SJSA1 (cell line): ENCODE data around the gene SERPINB11. TPM values are rescaled to one million over a fixed set of nuclear protein-coding genes. Genes with fewer than 3 reads are reported as not detected.

ENCODE experiments used
- DNase-seq, 2 experiments: peaks; one replicate each; pipeline ENCODE4 v3.0.0-alpha.2; 2015 to 2020; ENCODE audit warnings: low spot score in 2 of 2, low read depth in 1 of 2
- H3K27ac ChIP-seq: fragments of 250-450 bp; sonication (Bioruptor Pico); 2 replicates; pipeline ENCODE4 v1.5.1; 2020; ENCODE audit warnings: mild to moderate bottlenecking, moderate library complexity
- H3K27me3 ChIP-seq: fragments of 250-450 bp; sonication (Bioruptor Pico); replicated peaks from 2 replicates; pipeline ENCODE4 v1.5.1; 2020; ENCODE audit warnings: mild to moderate bottlenecking, moderate library complexity
- H3K36me3 ChIP-seq: fragments of 250-450 bp; sonication (Bioruptor Pico); 2 replicates; pipeline ENCODE4 v1.5.1; 2020; ENCODE audit warnings: mild to moderate bottlenecking
- H3K4me1 ChIP-seq: fragments of 250-450 bp; sonication (Bioruptor Pico); replicated peaks from 2 replicates; pipeline ENCODE4 v1.6.1; 2021; ENCODE audit warnings: mild to moderate bottlenecking
- H3K4me3 ChIP-seq: fragments of 250-450 bp; sonication (Bioruptor Pico); 2 replicates; pipeline ENCODE4 v1.5.1; 2020; ENCODE audit warnings: mild to moderate bottlenecking
- H3K9me3 ChIP-seq: fragments of 250-450 bp; sonication (Bioruptor Pico); replicated peaks from 2 replicates; pipeline ENCODE4 v1.5.1; 2020; ENCODE audit warnings: mild to moderate bottlenecking
- total RNA-seq: library from RNA; depleted of rRNA; stranded (reverse); fragments of >200 nt; shearing (Covaris generic); gene quantifications from 2 replicates; pipeline ENCODE4 v1.2.3, GENCODE V29; 2014

SERPINB11 gene
- total RNA-seq, 1 experiment from 2014 or later = not detected

DNA sequence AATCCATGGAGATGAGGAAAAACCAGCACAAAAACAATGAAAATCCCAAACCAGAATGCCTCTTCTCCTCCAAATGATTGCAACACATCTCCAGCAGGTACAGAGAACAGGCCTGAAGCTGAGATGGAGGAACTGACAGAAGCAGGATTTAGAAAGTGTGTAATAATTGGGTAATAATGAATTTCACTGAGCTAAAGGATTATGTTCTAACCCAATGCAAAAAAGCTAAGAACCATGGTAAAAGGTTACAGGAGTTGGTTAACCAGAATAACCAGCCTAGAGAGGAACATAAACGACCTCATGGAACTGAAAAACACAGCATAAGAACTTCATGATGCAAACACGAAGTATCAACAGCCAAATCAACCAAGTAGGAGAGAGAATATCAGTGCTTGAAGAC is 13.7 kb upstream of the SERPINB11 start:
- Histone ChIP-seq H3K36me3 (no peaks in the 10 kb centered on the region), H3K4me3 (no peak overlapping the region), H3K4me1 (no peaks in the 10 kb centered on the region), H3K27ac (no peak overlapping the region), H3K27me3 (no peaks in the 10 kb centered on the region), H3K9me3 (no peaks in the 10 kb centered on the region)
- no peak for DNase-seq

GRCh38 chr18:63697097-63697660 is 5.6 kb upstream of the SERPINB11 start:
- Histone ChIP-seq H3K27me3 (no peaks in the 10 kb centered on the region; the same call in 1 of the 2 replicates), H3K4me3 (no peak overlapping the region), H3K36me3 (no peaks in the 10 kb centered on the region), H3K9me3 (no peaks in the 10 kb centered on the region), H3K4me1 (0 out of 2 replicates have a peak, but pooled peaks cover 3% of the 10 kb centered on the region), H3K27ac (0 out of 2 replicates have a peak overlapping the region, but pooled peaks have one; percentile 10)
- peak in 1 of 2 experiments; percentile 28 for DNase-seq

GRCh38 chr18:63700501-63700900 is 2.3 kb upstream of the SERPINB11 start:
- Histone ChIP-seq H3K9me3 (no peaks in the 10 kb centered on the region), H3K27ac (no peak overlapping the region), H3K4me1 (0 out of 2 replicates have a peak, but pooled peaks cover 3% of the 10 kb centered on the region), H3K36me3 (no peaks in the 10 kb centered on the region), H3K27me3 (no peaks in the 10 kb centered on the region; the same call in 1 of the 2 replicates), H3K4me3 (no peak overlapping the region)
- no peak for DNase-seq

- no peaks in the 10 kb centered on the region; the same call in 1 of the 2 replicates for H3K27me3 ChIP-seq
- H3K36me3 ChIP-seq = no peaks in the 10 kb centered on the region
- no peaks in the 10 kb centered on the region for H3K9me3 ChIP-seq
- 0 out of 2 replicates have a peak, but pooled peaks cover 3% of the 10 kb centered on the region for H3K4me1 ChIP-seq
- no peak for DNase-seq
- no peak overlapping the region for H3K4me3 ChIP-seq
- H3K27ac ChIP-seq = no peak overlapping the region
Measured at GRCh38 chr18:63701952-63702351, 808 bp upstream of the SERPINB11 start.

GRCh38 chr18:63705401-63705800 is 2.6 kb downstream of the SERPINB11 start:
- DNase-seq = no peak
- no peaks in the 10 kb centered on the region for H3K9me3 ChIP-seq

GRCh38 chr18:63707816-63708215 is 5.1 kb downstream of the SERPINB11 start:
- no peaks in the 10 kb centered on the region for H3K9me3 ChIP-seq
- DNase-seq = no peak
- no peaks in the 10 kb centered on the region for H3K27me3 ChIP-seq
- H3K4me1 ChIP-seq = no peaks in the 10 kb centered on the region
- H3K36me3 ChIP-seq = no peaks in the 10 kb centered on the region
- no peak overlapping the region for H3K4me3 ChIP-seq
- H3K27ac ChIP-seq = no peak overlapping the region

More at GRCh38 chr18:63705401-63705800, 2.6 kb downstream of the SERPINB11 start:
- H3K27me3 ChIP-seq = no peaks in the 10 kb centered on the region
- H3K27ac ChIP-seq = no peak overlapping the region
- H3K4me3 ChIP-seq = no peak overlapping the region
- no peaks in the 10 kb centered on the region for H3K36me3 ChIP-seq
- no peaks in the 10 kb centered on the region for H3K4me1 ChIP-seq

- H3K27me3 ChIP-seq = no peaks in the 10 kb centered on the region
- no peak overlapping the region for H3K27ac ChIP-seq
- no peak overlapping the region for H3K4me3 ChIP-seq
- no peaks in the 10 kb centered on the region; the same call in 1 of the 2 replicates for H3K9me3 ChIP-seq
- H3K4me1 ChIP-seq = no peaks in the 10 kb centered on the region
- no peak for DNase-seq
- H3K36me3 ChIP-seq = no peaks in the 10 kb centered on the region
Measured at GRCh38 chr18:63708650-63709049, 5.9 kb downstream of the SERPINB11 start.

- no peaks in the 10 kb centered on the region for H3K4me1 ChIP-seq
- H3K4me3 ChIP-seq = no peak overlapping the region
- H3K27ac ChIP-seq = no peak overlapping the region
- H3K9me3 ChIP-seq = no peaks in the 10 kb centered on the region
- H3K27me3 ChIP-seq = no peaks in the 10 kb centered on the region
- DNase-seq = no peak
- no peaks in the 10 kb centered on the region for H3K36me3 ChIP-seq
Measured at GRCh38 chr18:63725682-63726480, 23.1 kb downstream of the SERPINB11 start.

GRCh38 chr18:63730773-63731172 is 28.0 kb downstream of the SERPINB11 start:
- DNase-seq = peak in 1 of 2 experiments; percentile 7
- no peaks in the 10 kb centered on the region for H3K36me3 ChIP-seq
- H3K27me3 ChIP-seq = no peaks in the 10 kb centered on the region
- H3K9me3 ChIP-seq = no peaks in the 10 kb centered on the region
- H3K4me1 ChIP-seq = no peaks in the 10 kb centered on the region
- no peak overlapping the region for H3K4me3 ChIP-seq
- no peak overlapping the region for H3K27ac ChIP-seq

- Histone ChIP-seq H3K36me3 (no peaks in the 10 kb centered on the region), H3K9me3 (no peaks in the 10 kb centered on the region), H3K4me3 (no peak overlapping the region), H3K27me3 (no peaks in the 10 kb centered on the region), H3K4me1 (no peaks in the 10 kb centered on the region), H3K27ac (no peak overlapping the region)
- no peak for DNase-seq
Measured at GRCh38 chr18:63731215-63731614, 28.5 kb downstream of the SERPINB11 start.

GRCh38 chr18:63736876-63737275 is 34.1 kb downstream of the SERPINB11 start:
- DNase-seq = no peak
- no peaks in the 10 kb centered on the region for H3K36me3 ChIP-seq
- H3K4me3 ChIP-seq = no peak overlapping the region
- no peaks in the 10 kb centered on the region for H3K9me3 ChIP-seq
- no peaks in the 10 kb centered on the region for H3K4me1 ChIP-seq
- H3K27me3 ChIP-seq = no peaks in the 10 kb centered on the region
- no peak overlapping the region for H3K27ac ChIP-seq

GRCh38 chr18:63741769-63742168 is 39.0 kb downstream of the SERPINB11 start:
- Histone ChIP-seq H3K27ac (no peak overlapping the region), H3K4me1 (no peaks in the 10 kb centered on the region), H3K4me3 (no peak overlapping the region), H3K27me3 (no peaks in the 10 kb centered on the region), H3K36me3 (no peaks in the 10 kb centered on the region), H3K9me3 (no peaks in the 10 kb centered on the region)
- no peak for DNase-seq

- Histone ChIP-seq H3K4me3 (no peak overlapping the region), H3K27ac (no peak overlapping the region), H3K9me3 (no peaks in the 10 kb centered on the region), H3K4me1 (no peaks in the 10 kb centered on the region), H3K27me3 (no peaks in the 10 kb centered on the region), H3K36me3 (no peaks in the 10 kb centered on the region)
- DNase-seq = no peak
Measured at GRCh38 chr18:63747006-63747405, 44.2 kb downstream of the SERPINB11 start.

DNA sequence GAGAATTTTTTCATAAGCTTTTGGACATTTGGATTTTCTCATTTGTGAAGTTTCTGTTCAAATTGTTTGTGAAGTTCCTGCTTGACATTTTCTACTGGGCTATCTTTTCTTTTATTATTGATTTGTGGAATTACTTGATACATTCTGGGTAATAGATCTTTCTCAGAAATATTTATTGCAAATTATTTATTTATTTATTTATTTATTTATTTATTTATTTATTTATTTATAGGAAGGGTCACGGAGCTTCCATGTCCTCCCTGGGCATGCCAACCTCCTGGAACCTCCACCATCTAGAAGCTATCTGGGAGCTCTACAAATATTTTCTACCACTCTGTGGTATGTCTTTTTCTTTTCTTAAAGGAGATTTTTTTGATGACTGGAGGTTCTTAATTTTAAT is 46.7 kb downstream of the SERPINB11 start:
- Histone ChIP-seq H3K9me3 (no peaks in the 10 kb centered on the region), H3K4me3 (no peak overlapping the region), H3K4me1 (no peaks in the 10 kb centered on the region), H3K27me3 (no peaks in the 10 kb centered on the region), H3K36me3 (no peaks in the 10 kb centered on the region), H3K27ac (no peak overlapping the region)
- DNase-seq = no peak
